NB4 (cell line): ENCODE data around the gene LPP.

Experiments
- CTCF ChIP-seq: IDR thresholded peaks from one replicate; pipeline ENCODE4 v1.5.1; 2012; ENCODE audit warnings: low read depth, low read length
- MAX ChIP-seq: IDR thresholded peaks from 2 replicates; pipeline ENCODE4 v1.6.1; 2011; ENCODE audit warnings: low read depth, low read length

- TF ChIP-seq CTCF (no peak), MAX (no peak)
Measured at GRCh38 chr3:188262488-188262887, 108.5 kb downstream of the LPP start.
